ENCODE data around the gene COL18A1. TPM values are rescaled to one million over a fixed set of nuclear protein-coding genes. Genes with fewer than 3 reads are reported as not detected.

COL18A1 gene
- polyA plus RNA-seq, 1 donor (not counting 4 experiments of a cell fraction or from before 2014, with no cell fraction given) = 13.0 TPM

DNA sequence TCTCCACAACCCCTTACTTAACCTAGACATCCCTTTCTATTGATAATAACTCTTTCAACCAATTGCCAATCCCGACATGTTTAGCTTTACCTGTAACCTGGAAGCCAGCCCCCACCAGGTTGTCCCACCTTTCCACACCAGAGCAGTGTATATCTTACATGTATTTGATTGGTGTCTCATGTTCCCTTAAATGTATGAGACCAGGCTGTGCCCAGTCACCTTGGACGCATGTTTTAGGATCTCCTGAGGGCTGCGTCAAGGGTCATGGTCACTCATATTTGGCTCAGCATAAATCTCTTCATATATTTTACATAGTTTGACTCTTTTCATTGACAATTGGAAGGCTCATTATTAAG is 142.6 kb downstream of the COL18A1 start:
- Histone ChIP-seq H3K4me3 (ENCODE audit: control insufficient read depth in 2 of 3, extremely low read depth in 1 of 3, insufficient read depth in 2 of 3, low read depth in 1 of 3, low read length in 3 of 3) (no peak overlapping the region), H2AFZ (ENCODE audit: control insufficient read depth, low read length) (no peak overlapping the region), H3K9ac (ENCODE audit: control insufficient read depth, extremely low read depth, insufficient read depth, low read length) (no peak overlapping the region), H3K27me3 (ENCODE audit: control insufficient read depth, extremely low read depth, insufficient read depth, low read length) (peaks cover 2% of the 10 kb centered on the region), H3K27ac (ENCODE audit: control insufficient read depth, insufficient read depth, low read length) (no peak overlapping the region), H3K36me3 (ENCODE audit: control insufficient read depth in 2 of 2, extremely low read depth in 1 of 2, insufficient read depth in 2 of 2, low read length in 2 of 2) (no peaks in the 10 kb centered on the region), H3K79me2 (ENCODE audit: control insufficient read depth, insufficient read depth, low read length) (no peaks in the 10 kb centered on the region), H3K9me1 (ENCODE audit: control insufficient read depth, extremely low read depth, insufficient read depth, low read length) (no peaks in the 10 kb centered on the region), H3K9me3 (ENCODE audit: control insufficient read depth, low read depth, low read length) (no peaks in the 10 kb centered on the region), H4K20me1 (ENCODE audit: control insufficient read depth, extremely low read depth, insufficient read depth, low read length) (no peaks in the 10 kb centered on the region), H3K4me2 (ENCODE audit: control insufficient read depth, extremely low read depth, insufficient read depth, low read depth, low read length) (no peak overlapping the region), H3K4me1 (ENCODE audit: control insufficient read depth, extremely low read depth, insufficient read depth, low read length) (no peaks in the 10 kb centered on the region)
- DNase-seq (ENCODE audit: low read depth, low spot score) (no peak), FAIRE-seq (no peak)
- dilution Hi-C loops (cut with MboI; ENCODE audit: extremely low pct_ligation_motif_present, low sequenced_read_pairs) = no loop called here
- no peak for TF ChIP-seq EZH2 (IDR thresholded peaks at IDR 0.05; ENCODE audit: low read length)
- TF ChIP-seq, protein P1, sequence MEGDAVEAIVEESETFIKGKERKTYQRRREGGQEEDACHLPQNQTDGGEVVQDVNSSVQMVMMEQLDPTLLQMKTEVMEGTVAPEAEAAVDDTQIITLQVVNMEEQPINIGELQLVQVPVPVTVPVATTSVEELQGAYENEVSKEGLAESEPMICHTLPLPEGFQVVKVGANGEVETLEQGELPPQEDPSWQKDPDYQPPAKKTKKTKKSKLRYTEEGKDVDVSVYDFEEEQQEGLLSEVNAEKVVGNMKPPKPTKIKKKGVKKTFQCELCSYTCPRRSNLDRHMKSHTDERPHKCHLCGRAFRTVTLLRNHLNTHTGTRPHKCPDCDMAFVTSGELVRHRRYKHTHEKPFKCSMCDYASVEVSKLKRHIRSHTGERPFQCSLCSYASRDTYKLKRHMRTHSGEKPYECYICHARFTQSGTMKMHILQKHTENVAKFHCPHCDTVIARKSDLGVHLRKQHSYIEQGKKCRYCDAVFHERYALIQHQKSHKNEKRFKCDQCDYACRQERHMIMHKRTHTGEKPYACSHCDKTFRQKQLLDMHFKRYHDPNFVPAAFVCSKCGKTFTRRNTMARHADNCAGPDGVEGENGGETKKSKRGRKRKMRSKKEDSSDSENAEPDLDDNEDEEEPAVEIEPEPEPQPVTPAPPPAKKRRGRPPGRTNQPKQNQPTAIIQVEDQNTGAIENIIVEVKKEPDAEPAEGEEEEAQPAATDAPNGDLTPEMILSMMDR (optimal IDR thresholded peaks at IDR 0.05 in 1 of 3, IDR thresholded peaks at IDR 0.05 in 1 of 3, conservative IDR thresholded peaks at IDR 0.05 in 1 of 3; ENCODE audit: extremely low read depth in 1 of 3, insufficient read depth in 2 of 3, low read length in 3 of 3) = no peak

- no peak overlapping the region for H3K4me3 ChIP-seq (ENCODE audit: control insufficient read depth in 2 of 3, extremely low read depth in 1 of 3, insufficient read depth in 2 of 3, low read depth in 1 of 3, low read length in 3 of 3)
- H3K9me3 ChIP-seq (ENCODE audit: control insufficient read depth, low read depth, low read length) = no peaks in the 10 kb centered on the region
- no peak overlapping the region for H2AFZ ChIP-seq (ENCODE audit: control insufficient read depth, low read length)
- H3K9ac ChIP-seq (ENCODE audit: control insufficient read depth, extremely low read depth, insufficient read depth, low read length) = no peak overlapping the region
- FAIRE-seq = no peak
- H3K79me2 ChIP-seq (ENCODE audit: control insufficient read depth, insufficient read depth, low read length) = no peaks in the 10 kb centered on the region
- no peak overlapping the region for H3K4me2 ChIP-seq (ENCODE audit: control insufficient read depth, extremely low read depth, insufficient read depth, low read depth, low read length)
- no peak overlapping the region for H3K27ac ChIP-seq (ENCODE audit: control insufficient read depth, insufficient read depth, low read length)
- DNase-seq (ENCODE audit: low read depth, low spot score) = no peak
- no peaks in the 10 kb centered on the region for H3K4me1 ChIP-seq (ENCODE audit: control insufficient read depth, extremely low read depth, insufficient read depth, low read length)
- dilution Hi-C loops (cut with MboI; ENCODE audit: extremely low pct_ligation_motif_present, low sequenced_read_pairs) = no loop called here
- peaks cover 2% of the 10 kb centered on the region for H3K27me3 ChIP-seq (ENCODE audit: control insufficient read depth, extremely low read depth, insufficient read depth, low read length)
- no peaks in the 10 kb centered on the region for H3K9me1 ChIP-seq (ENCODE audit: control insufficient read depth, extremely low read depth, insufficient read depth, low read length)
- TF ChIP-seq, protein P1 (optimal IDR thresholded peaks at IDR 0.05 in 1 of 3, IDR thresholded peaks at IDR 0.05 in 1 of 3, conservative IDR thresholded peaks at IDR 0.05 in 1 of 3; ENCODE audit: extremely low read depth in 1 of 3, insufficient read depth in 2 of 3, low read length in 3 of 3) = no peak
- no peak for TF ChIP-seq EZH2 (IDR thresholded peaks at IDR 0.05; ENCODE audit: low read length)
- H4K20me1 ChIP-seq (ENCODE audit: control insufficient read depth, extremely low read depth, insufficient read depth, low read length) = no peaks in the 10 kb centered on the region
- no peaks in the 10 kb centered on the region for H3K36me3 ChIP-seq (ENCODE audit: control insufficient read depth in 2 of 2, extremely low read depth in 1 of 2, insufficient read depth in 2 of 2, low read length in 2 of 2)
These were observed 143.9 kb downstream of the COL18A1 start for GRCh38 chr21:45548711-45549491.

Data from keratinocyte (primary cell).